NCI-H146 treated with DMSO at 0.1 percent for 48 hours (cell line): ENCODE data around the gene DLG1.

Source experiments
- DNase-seq: peaks from one replicate; lab custom pipeline; 2025; ENCODE audit not compliant: unreplicated experiment; lab: John Stamatoyannopoulos, UW

Gene DLG1

GRCh38 chr3:197183582-197183981 is 114.8 kb downstream of the DLG1 start:
- DNase-seq: peak; percentile 96

- DNase-seq: no peak
These were observed 116.7 kb downstream of the DLG1 start for GRCh38 chr3:197181741-197182140.

GRCh38 chr3:197178998-197179397 is 119.4 kb downstream of the DLG1 start:
- DNase-seq: no peak

- no peak for DNase-seq
These were observed 122.9 kb downstream of the DLG1 start for GRCh38 chr3:197175503-197175902.

GRCh38 chr3:197174927-197175326 is 123.5 kb downstream of the DLG1 start:
- no peak for DNase-seq

- no peak for DNase-seq
These were observed 124.8 kb downstream of the DLG1 start for GRCh38 chr3:197173620-197174019.

- DNase-seq: no peak
These were observed 126.8 kb downstream of the DLG1 start for GRCh38 chr3:197171481-197172067.

GRCh38 chr3:197169028-197169427 is 129.4 kb downstream of the DLG1 start:
- no peak for DNase-seq

- DNase-seq: no peak
These were observed 129.8 kb downstream of the DLG1 start for GRCh38 chr3:197168606-197169005.

GRCh38 chr3:197168063-197168462 is 130.3 kb downstream of the DLG1 start:
- no peak for DNase-seq

- DNase-seq: no peak
These were observed 130.9 kb downstream of the DLG1 start for GRCh38 chr3:197167549-197167948.

- DNase-seq: no peak
These were observed 132.5 kb downstream of the DLG1 start for GRCh38 chr3:197165890-197166289.

GRCh38 chr3:197155046-197155445 is 143.4 kb downstream of the DLG1 start:
- DNase-seq: no peak

- no peak for DNase-seq
These were observed 146.8 kb downstream of the DLG1 start for GRCh38 chr3:197151580-197151979.

GRCh38 chr3:197149528-197149927 is 148.9 kb downstream of the DLG1 start:
- no peak for DNase-seq

- no peak for DNase-seq
These were observed 154.2 kb downstream of the DLG1 start for GRCh38 chr3:197144188-197144587.

GRCh38 chr3:197139586-197139985 is 158.8 kb downstream of the DLG1 start:
- DNase-seq: no peak

- DNase-seq: no peak
These were observed 160.7 kb downstream of the DLG1 start for GRCh38 chr3:197137751-197138150.

- DNase-seq: no peak
These were observed 161.7 kb downstream of the DLG1 start for GRCh38 chr3:197136744-197137143.

GRCh38 chr3:197135212-197135611 is 163.2 kb downstream of the DLG1 start:
- DNase-seq: no peak

- no peak for DNase-seq
These were observed 165.4 kb downstream of the DLG1 start for GRCh38 chr3:197132916-197133530.

- DNase-seq: no peak
These were observed 172.8 kb downstream of the DLG1 start for GRCh38 chr3:197125636-197126035.

GRCh38 chr3:197124713-197125112 is 173.7 kb downstream of the DLG1 start:
- DNase-seq: no peak
